ENCODE data around the gene TSPY9. TPM values are rescaled to one million over a fixed set of nuclear protein-coding genes. Genes with fewer than 3 reads are reported as not detected.
"Not testable (repeated sequence)": the region's sequence is repeated elsewhere in the genome, so short reads cannot be mapped to it uniquely, and the experiment has no call there.

Gene TSPY9, protein sequence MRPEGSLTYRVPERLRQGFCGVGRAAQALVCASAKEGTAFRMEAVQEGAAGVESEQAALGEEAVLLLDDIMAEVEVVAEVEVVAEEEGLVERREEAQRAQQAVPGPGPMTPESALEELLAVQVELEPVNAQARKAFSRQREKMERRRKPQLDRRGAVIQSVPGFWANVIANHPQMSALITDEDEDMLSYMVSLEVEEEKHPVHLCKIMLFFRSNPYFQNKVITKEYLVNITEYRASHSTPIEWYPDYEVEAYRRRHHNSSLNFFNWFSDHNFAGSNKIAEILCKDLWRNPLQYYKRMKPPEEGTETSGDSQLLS
- polyA plus RNA-seq (2013, experiment 1 of 4), result not detected
- not detected for polyA plus RNA-seq (2013, experiment 2 of 4)
- not detected for polyA plus RNA-seq (2013, experiment 3 of 4)
- not detected for polyA plus RNA-seq (2013, experiment 4 of 4)

DNA sequence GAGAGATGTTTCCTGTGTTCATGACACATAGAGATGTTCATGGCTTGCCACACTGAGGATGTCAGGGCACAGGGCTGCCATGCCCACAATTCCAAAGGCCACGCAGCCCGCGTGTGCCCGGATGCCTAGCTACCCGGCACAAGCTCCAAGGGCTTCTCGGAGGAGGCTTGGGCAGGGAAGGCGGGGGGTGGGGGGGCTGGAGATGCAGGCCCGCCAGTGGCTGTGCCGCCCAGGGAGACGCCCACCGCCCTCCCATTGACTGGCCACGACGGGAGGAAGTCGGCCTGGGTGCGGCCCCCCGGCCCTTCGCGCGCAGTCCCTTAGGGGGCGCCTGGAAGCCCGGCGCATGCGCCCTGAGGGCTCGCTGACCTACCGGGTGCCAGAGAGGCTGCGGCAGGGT is at the start of gene TSPY9:
Gene TSPY9 (plus strand): TSS at position 301 of the 400 bp plus-strand sequence. CDS start 46 bp downstream, at position 347.
- not testable (repeated sequence) for H3K4me1 ChIP-seq (ENCODE audit: control insufficient read depth, insufficient read depth, low read length); H3K9me3 ChIP-seq (ENCODE audit: control insufficient read depth, low read length); H3K27me3 ChIP-seq (ENCODE audit: control insufficient read depth, insufficient read depth, low read length, poor library complexity, severe bottlenecking); H3K27ac ChIP-seq (ENCODE audit: insufficient read depth, low read depth, low read length, poor library complexity, severe bottlenecking); H3K4me3 ChIP-seq (ENCODE audit: insufficient read depth, low read depth, low read length); H3K36me3 ChIP-seq (ENCODE audit: control insufficient read depth, insufficient read depth, low read length)
- WGBS, 2 experiments, result no CpG with 5 or more reads among the region's 26 CpGs

DNA sequence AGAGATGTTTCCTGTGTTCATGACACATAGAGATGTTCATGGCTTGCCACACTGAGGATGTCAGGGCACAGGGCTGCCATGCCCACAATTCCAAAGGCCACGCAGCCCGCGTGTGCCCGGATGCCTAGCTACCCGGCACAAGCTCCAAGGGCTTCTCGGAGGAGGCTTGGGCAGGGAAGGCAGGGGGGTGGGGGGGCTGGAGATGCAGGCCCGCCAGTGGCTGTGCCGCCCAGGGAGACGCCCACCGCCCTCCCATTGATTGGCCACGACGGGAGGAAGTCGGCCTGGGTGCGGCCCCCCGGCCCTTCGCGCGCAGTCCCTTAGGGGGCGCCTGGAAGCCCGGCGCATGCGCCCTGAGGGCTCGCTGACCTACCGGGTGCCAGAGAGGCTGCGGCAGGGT is 20.4 kb upstream of the TSPY9 start, which contains the start of gene TSPY1:
Gene TSPY1 (plus strand): TSS at position 301 of the 400 bp plus-strand sequence. CDS start 46 bp downstream, at position 347.
- H3K27ac ChIP-seq (ENCODE audit: insufficient read depth, low read depth, low read length, poor library complexity, severe bottlenecking); H3K36me3 ChIP-seq (ENCODE audit: control insufficient read depth, insufficient read depth, low read length); H3K4me1 ChIP-seq (ENCODE audit: control insufficient read depth, insufficient read depth, low read length); H3K27me3 ChIP-seq (ENCODE audit: control insufficient read depth, insufficient read depth, low read length, poor library complexity, severe bottlenecking); H3K9me3 ChIP-seq (ENCODE audit: control insufficient read depth, low read length); H3K4me3 ChIP-seq (ENCODE audit: insufficient read depth, low read depth, low read length): not testable (repeated sequence)
- no CpG with 5 or more reads among the region's 25 CpGs for WGBS, 2 experiments

DNA sequence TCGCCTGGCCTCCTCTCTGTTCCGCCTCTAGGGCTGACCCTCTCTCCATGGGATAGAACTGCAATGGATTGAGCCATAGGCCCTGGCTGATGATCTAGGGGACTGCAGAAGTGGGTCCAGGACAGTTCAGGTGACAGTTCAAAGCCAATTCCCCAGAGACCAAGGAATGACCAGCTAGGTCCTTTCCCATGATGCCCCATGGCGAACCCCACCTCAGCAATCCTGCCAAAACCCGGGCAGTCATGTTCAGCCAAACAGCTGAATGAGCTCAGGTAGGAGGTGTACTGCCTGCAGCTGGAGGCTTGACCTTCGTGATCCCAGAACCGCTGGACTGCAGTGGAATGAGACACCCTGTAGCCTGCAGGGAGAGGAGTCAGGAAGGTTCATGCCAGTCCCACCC is 17.3 kb downstream of the TSPY9 start:
- not testable (repeated sequence) for H3K4me1 ChIP-seq (ENCODE audit: control insufficient read depth, insufficient read depth, low read length); H3K4me3 ChIP-seq (ENCODE audit: insufficient read depth, low read depth, low read length); H3K9me3 ChIP-seq (ENCODE audit: control insufficient read depth, low read length); H3K27ac ChIP-seq (ENCODE audit: insufficient read depth, low read depth, low read length, poor library complexity, severe bottlenecking); H3K36me3 ChIP-seq (ENCODE audit: control insufficient read depth, insufficient read depth, low read length); H3K27me3 ChIP-seq (ENCODE audit: control insufficient read depth, insufficient read depth, low read length, poor library complexity, severe bottlenecking)
- 66 to 80% methylated on average over 1 to 2 of the region's 6 CpGs for whole genome bisulfite sequencing, 2 experiments

DNA sequence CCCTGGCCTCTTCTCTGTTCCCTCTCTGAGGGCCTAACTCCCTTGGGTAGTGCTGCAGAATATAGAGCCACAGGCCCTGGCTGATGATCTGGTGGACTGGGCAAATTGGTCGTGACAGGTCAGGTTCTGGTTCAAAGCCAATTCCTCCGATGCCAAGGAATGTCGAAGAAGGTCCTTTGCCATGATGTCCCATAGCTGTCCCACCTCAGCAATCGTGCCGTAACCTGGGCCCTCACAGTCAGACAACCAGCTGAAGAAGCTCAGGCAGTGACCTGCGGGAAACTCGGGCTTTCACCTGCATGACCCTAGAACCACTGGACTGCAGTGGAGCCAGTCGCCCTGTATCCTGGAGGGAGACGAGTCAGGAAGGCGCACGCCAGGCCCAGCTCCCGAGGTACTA is 29.2 kb downstream of the TSPY9 start:
- H3K4me3 ChIP-seq (ENCODE audit: insufficient read depth, low read depth, low read length); H3K4me1 ChIP-seq (ENCODE audit: control insufficient read depth, insufficient read depth, low read length); H3K27ac ChIP-seq (ENCODE audit: insufficient read depth, low read depth, low read length, poor library complexity, severe bottlenecking); H3K36me3 ChIP-seq (ENCODE audit: control insufficient read depth, insufficient read depth, low read length); H3K9me3 ChIP-seq (ENCODE audit: control insufficient read depth, low read length); H3K27me3 ChIP-seq (ENCODE audit: control insufficient read depth, insufficient read depth, low read length, poor library complexity, severe bottlenecking): not testable (repeated sequence)
- WGBS, 2 experiments, result 77 to 94% methylated on average over 5 of the region's 12 CpGs

DNA sequence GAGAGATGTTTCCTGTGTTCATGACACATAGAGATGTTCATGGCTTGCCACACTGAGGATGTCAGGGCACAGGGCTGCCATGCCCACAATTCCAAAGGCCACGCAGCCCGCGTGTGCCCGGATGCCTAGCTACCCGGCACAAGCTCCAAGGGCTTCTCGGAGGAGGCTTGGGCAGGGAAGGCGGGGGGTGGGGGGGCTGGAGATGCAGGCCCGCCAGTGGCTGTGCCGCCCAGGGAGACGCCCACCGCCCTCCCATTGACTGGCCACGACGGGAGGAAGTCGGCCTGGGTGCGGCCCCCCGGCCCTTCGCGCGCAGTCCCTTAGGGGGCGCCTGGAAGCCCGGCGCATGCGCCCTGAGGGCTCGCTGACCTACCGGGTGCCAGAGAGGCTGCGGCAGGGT is 40.5 kb downstream of the TSPY9 start, which contains the start of gene TSPY10:
Gene TSPY10 (plus strand): TSS at position 301 of the 400 bp plus-strand sequence. CDS start 46 bp downstream, at position 347.
- H3K9me3 ChIP-seq (ENCODE audit: control insufficient read depth, low read length); H3K4me1 ChIP-seq (ENCODE audit: control insufficient read depth, insufficient read depth, low read length); H3K36me3 ChIP-seq (ENCODE audit: control insufficient read depth, insufficient read depth, low read length); H3K4me3 ChIP-seq (ENCODE audit: insufficient read depth, low read depth, low read length); H3K27me3 ChIP-seq (ENCODE audit: control insufficient read depth, insufficient read depth, low read length, poor library complexity, severe bottlenecking); H3K27ac ChIP-seq (ENCODE audit: insufficient read depth, low read depth, low read length, poor library complexity, severe bottlenecking): not testable (repeated sequence)
- no CpG with 5 or more reads among the region's 26 CpGs for WGBS, 2 experiments

Data from ectodermal cell (in vitro differentiated cells).